GM06990 (cell line): ENCODE measurements around the gene DPYSL4.

ENCODE experiments used
- DNase-seq: peaks from one replicate; pipeline ENCODE4 v3.0.0-alpha.2; 2011; ENCODE audit not compliant: insufficient read length; ENCODE audit errors: extremely low read depth
- H3K27me3 ChIP-seq: replicated peaks from 2 replicates; pipeline ENCODE4 v1.6.0; 2011; ENCODE audit warnings: low read length; ENCODE audit not compliant: control insufficient read depth, insufficient read depth
- H3K36me3 ChIP-seq: 2 replicates; pipeline ENCODE4 v1.5.1; 2011; ENCODE audit warnings: low read length; ENCODE audit not compliant: control insufficient read depth, insufficient read depth
- H3K4me3 ChIP-seq: replicated peaks from 2 replicates; pipeline ENCODE4 v1.5.1; 2011; ENCODE audit warnings: low read depth, mild to moderate bottlenecking, control low read depth, low read length
- TF ChIP-seq, protein P1 (sequence below): IDR thresholded peaks from 2 replicates; pipeline ENCODE4 v1.5.1; 2011; ENCODE audit warnings: low read length, control low read depth, mild to moderate bottlenecking, inconsistent platforms; ENCODE audit not compliant: insufficient read depth, poor library complexity, severe bottlenecking

DPYSL4 gene

DNA sequence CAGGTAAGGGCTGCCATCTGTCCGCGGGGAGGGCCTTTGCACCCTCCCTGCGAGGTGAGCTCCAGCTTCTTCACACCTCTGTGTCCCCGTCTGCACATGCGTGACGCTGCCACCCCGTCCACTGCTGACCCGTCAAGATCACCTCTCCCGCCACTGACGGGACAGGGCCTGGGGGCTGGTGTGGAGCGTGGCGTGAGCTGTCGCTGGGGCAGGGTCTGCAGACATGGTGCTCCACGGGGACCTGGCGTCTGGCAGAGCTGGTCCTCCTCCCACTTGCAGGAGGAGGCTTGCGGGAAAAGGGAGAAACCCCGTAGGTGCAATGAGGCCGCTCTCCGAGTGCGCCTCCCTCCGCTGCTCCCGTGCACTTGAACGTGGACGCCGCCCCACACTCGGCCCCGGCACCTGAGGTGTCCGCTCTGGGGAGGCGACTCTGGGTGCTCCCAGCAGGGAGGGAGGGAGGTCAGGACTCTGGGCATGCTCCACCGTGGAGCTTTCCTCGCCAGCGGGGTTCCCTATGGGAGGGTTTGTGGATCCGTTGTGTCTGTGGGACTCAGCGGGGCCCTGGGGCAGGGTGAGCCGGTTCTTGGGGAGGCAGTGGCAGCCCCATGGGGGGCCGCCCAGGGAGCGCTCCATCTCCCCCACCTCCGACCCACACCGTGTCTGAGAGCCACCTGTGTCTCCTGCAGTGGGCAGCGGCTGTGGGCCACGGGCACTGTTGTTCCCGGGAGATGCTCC is 17.6 kb upstream of the DPYSL4 start:
- no peak for DNase-seq

DNA sequence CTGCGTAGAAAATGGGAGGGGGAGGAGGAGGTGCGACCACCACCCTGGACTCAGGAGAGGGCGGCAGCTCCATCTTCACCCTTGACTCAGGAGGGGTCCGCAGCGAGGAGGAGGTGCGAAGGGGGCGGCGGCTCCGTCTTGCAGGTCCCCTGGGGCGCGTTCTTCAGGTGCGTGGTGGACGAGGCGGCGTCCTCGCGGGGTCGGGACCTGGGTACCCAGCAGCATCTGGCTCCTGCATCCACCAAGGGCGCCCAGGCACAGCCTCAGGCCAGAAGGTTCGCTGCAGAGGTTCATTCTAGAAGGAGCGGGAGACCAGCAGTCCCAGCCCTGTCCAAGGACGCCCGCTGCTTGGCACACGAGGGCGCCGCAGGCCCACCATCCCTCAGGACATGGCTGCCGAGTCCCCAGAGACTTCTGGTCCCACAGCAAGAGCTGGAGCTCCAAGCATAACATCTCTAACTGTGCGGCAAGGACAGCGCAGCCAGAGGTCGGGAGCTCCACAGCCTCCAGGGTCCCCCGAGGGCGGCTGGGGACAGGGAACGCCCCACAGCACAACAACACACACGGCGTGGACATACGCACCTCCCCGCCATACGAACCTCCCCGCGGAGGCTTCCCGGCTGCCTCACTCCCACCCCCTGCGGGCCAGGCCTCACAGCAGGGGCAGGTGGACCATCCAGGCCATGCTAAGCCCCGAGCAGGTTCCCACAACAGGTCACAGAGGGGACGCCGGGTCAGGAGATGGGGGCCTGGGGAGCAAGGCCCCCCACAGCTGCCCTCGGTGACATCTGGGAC is 16.8 kb upstream of the DPYSL4 start:
- TF ChIP-seq, protein P1, sequence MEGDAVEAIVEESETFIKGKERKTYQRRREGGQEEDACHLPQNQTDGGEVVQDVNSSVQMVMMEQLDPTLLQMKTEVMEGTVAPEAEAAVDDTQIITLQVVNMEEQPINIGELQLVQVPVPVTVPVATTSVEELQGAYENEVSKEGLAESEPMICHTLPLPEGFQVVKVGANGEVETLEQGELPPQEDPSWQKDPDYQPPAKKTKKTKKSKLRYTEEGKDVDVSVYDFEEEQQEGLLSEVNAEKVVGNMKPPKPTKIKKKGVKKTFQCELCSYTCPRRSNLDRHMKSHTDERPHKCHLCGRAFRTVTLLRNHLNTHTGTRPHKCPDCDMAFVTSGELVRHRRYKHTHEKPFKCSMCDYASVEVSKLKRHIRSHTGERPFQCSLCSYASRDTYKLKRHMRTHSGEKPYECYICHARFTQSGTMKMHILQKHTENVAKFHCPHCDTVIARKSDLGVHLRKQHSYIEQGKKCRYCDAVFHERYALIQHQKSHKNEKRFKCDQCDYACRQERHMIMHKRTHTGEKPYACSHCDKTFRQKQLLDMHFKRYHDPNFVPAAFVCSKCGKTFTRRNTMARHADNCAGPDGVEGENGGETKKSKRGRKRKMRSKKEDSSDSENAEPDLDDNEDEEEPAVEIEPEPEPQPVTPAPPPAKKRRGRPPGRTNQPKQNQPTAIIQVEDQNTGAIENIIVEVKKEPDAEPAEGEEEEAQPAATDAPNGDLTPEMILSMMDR, result no peak
- Histone ChIP-seq H3K36me3 (no peaks in the 10 kb centered on the region), H3K4me3 (no peak overlapping the region), H3K27me3 (no peaks in the 10 kb centered on the region)
- no peak for DNase-seq

More for the DNA sequence above, 17.6 kb upstream of the DPYSL4 start:
- TF ChIP-seq, protein P1, result no peak
- Histone ChIP-seq H3K4me3 (no peak overlapping the region), H3K36me3 (no peaks in the 10 kb centered on the region), H3K27me3 (no peaks in the 10 kb centered on the region)

DNA sequence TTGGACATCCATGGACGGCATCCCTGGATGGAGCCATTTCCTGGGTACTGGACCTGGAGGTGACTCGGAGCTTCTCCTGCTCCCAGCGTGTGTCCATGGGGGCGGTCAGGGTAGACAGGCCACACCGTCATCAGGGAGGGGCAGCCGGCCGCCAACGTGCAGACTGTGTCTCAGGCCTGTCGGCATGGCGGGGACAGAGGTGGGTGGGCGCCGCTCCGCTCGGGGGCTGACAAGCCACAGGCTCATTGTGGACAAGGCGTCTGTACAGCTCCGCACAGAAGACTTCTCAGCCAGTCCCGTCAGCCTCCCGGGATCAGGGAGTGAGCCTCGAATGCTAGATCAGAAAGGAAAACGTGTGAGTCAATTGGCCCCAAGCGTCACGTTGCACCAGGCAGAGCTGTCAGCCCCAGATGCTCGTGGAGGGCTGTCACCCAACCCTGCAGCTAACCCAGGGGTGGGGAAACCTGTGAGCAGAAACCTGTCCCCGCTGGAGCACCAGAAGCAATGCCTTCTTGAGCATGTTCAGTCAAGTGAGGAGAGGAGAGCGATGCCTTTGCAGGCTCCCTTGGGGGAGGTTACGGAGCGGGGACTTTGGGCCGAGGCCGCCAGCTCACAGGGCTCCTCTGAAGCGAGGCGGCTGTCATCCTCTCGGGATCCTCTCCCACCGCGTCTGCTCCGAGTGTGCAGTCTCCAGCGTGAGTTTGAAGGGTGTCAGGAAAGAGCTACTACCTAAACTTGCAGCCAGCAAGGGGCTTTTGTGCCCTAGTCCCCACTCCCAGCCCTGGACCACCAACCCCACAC is 16.0 kb upstream of the DPYSL4 start:
- Histone ChIP-seq H3K27me3 (no peaks in the 10 kb centered on the region), H3K36me3 (no peaks in the 10 kb centered on the region), H3K4me3 (no peak overlapping the region)
- TF ChIP-seq, protein P1, result no peak
- DNase-seq, result no peak

DNA sequence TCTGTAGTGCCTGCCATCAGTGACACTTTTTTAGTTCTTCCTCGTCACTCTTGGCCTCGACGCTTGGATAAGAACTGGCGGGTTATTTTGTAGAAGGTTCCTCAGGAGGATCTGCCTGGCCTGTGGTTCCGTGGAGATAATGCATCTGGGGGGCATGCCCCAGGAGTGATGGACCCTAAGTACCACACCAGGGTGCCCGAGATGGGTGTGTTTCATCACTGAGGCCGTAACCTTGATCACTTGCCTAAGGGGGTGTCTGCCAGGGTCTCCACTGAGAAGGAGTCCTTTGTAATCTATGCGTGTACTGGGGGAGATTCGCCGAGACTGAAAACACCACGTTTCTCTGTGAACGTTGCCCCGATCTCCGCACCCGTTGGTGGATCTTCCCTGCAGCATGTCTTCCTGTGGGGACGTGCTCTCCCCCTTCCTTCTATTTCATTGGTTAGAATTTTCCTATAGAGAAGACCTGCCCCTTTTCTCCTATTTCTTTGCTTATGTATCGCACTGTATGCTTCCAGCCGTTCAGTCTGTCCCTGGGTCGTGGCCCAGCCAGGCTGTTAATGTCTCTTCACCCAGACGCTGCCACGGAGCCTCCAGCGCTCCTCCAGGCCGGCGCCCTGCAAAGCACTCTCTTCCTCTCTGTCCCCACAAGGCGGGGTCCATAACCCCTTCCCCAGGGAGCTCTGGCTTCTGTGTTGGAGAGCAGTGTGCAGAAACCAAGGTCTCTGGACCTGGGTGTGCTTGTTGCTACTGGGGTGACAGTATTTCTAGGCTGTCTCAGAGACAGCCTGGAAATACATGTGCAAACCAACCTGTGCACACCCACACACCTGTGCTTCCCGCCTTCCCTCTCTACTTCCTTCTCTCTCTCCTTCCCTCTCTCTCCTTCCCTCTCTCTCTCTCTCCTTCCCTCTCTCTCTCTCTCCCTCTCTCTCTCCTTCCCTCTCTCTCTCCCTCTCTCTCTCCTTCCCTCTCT is 14.4 kb upstream of the DPYSL4 start:
- Histone ChIP-seq H3K36me3 (no peaks in the 10 kb centered on the region), H3K27me3 (no peaks in the 10 kb centered on the region; the same call in 1 of the 2 replicates), H3K4me3 (no peak overlapping the region)
- TF ChIP-seq, protein P1, result no peak
- no peak for DNase-seq

DNA sequence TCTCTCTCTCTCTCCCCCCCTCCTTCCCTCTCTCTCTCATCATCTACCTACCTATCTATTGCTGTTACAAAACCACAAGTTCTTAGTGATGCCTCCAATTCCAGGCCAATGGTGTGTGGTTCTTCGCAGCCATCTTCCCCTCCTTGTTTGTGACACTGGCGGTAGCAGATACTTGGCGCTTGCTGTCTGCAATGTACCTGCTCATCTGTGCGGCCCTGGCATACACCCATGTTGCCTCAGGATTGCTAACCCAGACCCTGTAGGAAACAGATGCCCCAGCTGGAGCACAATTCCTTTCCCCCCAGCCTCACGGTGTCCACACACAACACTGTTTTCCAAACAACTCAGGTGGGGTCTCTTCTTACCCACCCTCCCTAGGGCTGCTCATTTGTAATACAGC is 13.6 kb upstream of the DPYSL4 start:
- DNase-seq, result no peak
- Histone ChIP-seq H3K4me3 (no peak overlapping the region), H3K27me3 (no peaks in the 10 kb centered on the region; the same call in 1 of the 2 replicates), H3K36me3 (no peaks in the 10 kb centered on the region)
- TF ChIP-seq, protein P1, result no peak
